ENCODE results near the gene BCL2. TPM values are rescaled to one million over a fixed set of nuclear protein-coding genes. Genes with fewer than 3 reads are reported as not detected.

BCL2 gene
- total RNA-seq, 4 donors from 2014 or later, result 10.7 to 37.3 (median 24.2) TPM

DNA sequence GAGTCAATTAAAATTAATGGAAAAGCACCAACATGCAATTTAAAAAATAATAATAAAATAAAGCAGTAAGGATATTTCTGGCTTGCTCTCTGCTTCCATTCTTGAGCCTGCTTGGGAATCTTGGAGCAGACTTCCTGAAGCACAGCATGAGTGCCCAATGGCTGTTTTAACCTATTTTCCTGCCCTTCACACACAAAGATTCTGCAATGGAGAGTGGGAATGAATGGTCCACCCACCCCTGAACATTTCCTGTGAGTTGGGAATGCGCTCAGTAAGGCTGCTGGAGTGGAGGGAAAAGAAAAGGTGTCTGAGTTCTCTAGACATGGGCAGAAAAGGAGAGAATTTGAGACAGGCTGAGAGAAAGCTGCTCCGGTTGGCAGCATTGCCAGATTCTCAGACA is 140.6 kb downstream of the BCL2 start:
- no peaks in the 10 kb centered on the region for H3K36me3 ChIP-seq
- H3K27me3 ChIP-seq, result no peaks in the 10 kb centered on the region
- peaks cover 45% of the 10 kb centered on the region for H3K4me1 ChIP-seq
- 83% methylated on average over 2 of the region's 2 CpGs for WGBS
- H3K27ac ChIP-seq, result peak overlapping the region; percentile 67
- no peak overlapping the region for H3K4me3 ChIP-seq
- no peak for DNase-seq (ENCODE audit: low spot score in 2 of 2)
- H3K9me3 ChIP-seq, result no peaks in the 10 kb centered on the region
- TF ChIP-seq POLR2AphosphoS5 (IDR thresholded peaks at IDR 0.05) (no peak), POLR2A (IDR thresholded peaks at IDR 0.05) (no peak)
- TF ChIP-seq, protein P1, sequence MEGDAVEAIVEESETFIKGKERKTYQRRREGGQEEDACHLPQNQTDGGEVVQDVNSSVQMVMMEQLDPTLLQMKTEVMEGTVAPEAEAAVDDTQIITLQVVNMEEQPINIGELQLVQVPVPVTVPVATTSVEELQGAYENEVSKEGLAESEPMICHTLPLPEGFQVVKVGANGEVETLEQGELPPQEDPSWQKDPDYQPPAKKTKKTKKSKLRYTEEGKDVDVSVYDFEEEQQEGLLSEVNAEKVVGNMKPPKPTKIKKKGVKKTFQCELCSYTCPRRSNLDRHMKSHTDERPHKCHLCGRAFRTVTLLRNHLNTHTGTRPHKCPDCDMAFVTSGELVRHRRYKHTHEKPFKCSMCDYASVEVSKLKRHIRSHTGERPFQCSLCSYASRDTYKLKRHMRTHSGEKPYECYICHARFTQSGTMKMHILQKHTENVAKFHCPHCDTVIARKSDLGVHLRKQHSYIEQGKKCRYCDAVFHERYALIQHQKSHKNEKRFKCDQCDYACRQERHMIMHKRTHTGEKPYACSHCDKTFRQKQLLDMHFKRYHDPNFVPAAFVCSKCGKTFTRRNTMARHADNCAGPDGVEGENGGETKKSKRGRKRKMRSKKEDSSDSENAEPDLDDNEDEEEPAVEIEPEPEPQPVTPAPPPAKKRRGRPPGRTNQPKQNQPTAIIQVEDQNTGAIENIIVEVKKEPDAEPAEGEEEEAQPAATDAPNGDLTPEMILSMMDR (IDR thresholded peaks at IDR 0.05), result no peak

DNA sequence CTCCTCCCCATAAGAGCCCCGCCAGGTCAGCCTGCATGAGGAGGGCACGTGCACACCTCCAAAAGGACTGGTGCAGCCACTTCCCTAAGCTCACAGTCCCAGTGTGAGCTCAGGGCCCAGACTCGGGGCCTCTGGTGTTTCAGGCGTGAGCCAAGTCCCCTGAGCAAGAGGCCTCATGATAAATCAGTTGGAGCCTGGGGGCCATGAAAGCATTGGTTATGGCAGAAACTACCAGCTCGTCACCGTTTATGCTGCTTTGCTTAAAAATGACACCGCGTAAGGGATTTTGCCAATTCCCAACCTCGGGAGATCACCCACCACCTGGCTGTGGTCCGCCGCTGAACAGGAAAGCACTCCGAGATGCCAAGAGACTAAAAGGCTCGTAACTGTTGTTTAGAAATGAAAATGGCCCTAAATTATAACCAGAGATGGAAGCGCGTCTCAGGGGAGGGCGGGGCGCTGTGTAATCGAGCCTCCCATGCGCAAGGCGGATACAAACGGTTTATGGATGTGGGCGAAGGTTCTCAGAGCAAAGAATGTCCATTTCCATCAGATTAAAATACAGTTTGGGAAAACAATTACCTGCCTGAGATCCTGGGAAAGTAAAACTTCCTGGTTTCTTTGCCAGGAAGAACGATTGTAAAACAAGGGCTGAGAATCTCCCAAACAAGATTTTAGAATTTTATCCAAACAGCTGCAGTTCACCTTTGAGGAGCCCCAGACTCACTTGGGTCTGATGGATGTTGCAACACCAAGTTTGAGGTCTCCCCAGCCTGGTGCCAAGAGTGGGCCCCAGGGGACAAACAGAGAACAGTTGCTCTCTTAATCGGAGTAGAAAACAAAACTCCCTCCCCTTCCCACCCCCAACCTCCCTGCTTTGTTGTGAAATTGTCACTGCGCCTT is 141.4 kb downstream of the BCL2 start:
- DNase-seq (ENCODE audit: low spot score in 2 of 2), result peak; percentile 86 to 88
- WGBS, result 44% methylated on average over 24 of the region's 25 CpGs
- Histone ChIP-seq H3K9me3 (no peaks in the 10 kb centered on the region), H3K36me3 (no peaks in the 10 kb centered on the region), H3K4me1 (peaks cover 45% of the 10 kb centered on the region), H3K27me3 (no peaks in the 10 kb centered on the region), H3K4me3 (peak overlapping the region; percentile 32), H3K27ac (peak overlapping the region; percentile 67)
- TF ChIP-seq POLR2A (IDR thresholded peaks at IDR 0.05) (no peak), EP300 (IDR thresholded peaks at IDR 0.05) (no peak), POLR2AphosphoS5 (IDR thresholded peaks at IDR 0.05) (no peak)
- TF ChIP-seq, protein P1 (IDR thresholded peaks at IDR 0.05), result no peak

DNA sequence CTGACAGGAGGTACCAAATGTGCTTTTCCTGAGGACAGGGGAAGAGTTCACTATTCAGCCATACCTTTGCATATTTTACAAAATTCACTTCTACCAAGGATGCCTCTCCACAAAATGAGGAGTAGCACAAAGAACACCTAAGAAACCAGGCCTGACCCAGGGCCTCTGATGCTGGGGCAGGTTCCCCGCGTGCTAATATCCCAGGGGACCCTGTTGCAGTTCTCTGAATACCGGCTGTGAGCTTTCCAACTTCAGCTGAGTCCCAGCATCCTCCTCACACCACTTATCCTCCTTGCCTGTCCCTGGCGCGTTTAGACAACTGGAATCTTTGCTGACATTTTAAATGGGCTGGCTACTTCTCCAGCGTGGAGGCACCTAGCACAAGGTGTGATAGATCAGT is 142.3 kb downstream of the BCL2 start:
- Histone ChIP-seq H3K4me1 (peaks cover 40% of the 10 kb centered on the region), H3K9me3 (no peaks in the 10 kb centered on the region), H3K27me3 (no peaks in the 10 kb centered on the region), H3K4me3 (no peak overlapping the region), H3K27ac (no peak overlapping the region), H3K36me3 (no peaks in the 10 kb centered on the region)
- TF ChIP-seq EP300 (IDR thresholded peaks at IDR 0.05) (no peak), POLR2A (IDR thresholded peaks at IDR 0.05) (no peak), POLR2AphosphoS5 (IDR thresholded peaks at IDR 0.05) (no peak)
- TF ChIP-seq, protein P1 (IDR thresholded peaks at IDR 0.05), result no peak
- WGBS, result 76% methylated on average over 6 of the region's 6 CpGs
- no peak for DNase-seq (ENCODE audit: low spot score in 2 of 2)

DNA sequence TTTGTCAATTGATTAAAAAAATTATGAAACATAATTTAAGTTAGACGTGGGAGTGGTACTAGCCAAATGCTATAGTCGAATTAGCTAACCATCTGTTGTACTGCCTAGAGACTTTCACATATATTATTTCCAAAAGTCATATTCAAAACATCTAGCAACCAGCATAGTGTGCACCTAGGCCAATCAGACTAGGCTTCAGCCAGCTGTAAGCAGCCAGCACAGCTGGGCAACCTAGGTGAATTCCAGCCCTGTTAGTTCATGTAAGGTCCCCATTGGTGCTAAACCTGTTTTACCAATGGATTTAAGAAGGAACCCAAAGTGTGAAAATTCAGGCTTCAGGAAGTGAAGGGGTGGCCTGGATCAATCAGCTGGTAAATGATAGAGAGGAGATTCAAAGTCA is 144.3 kb downstream of the BCL2 start:
- no peak for DNase-seq (ENCODE audit: low spot score in 2 of 2)
- TF ChIP-seq POLR2A (IDR thresholded peaks at IDR 0.05) (no peak), EP300 (IDR thresholded peaks at IDR 0.05) (no peak), POLR2AphosphoS5 (IDR thresholded peaks at IDR 0.05) (no peak)
- TF ChIP-seq, protein P1 (IDR thresholded peaks at IDR 0.05), result no peak
- WGBS, result 53% methylated on average over 2 of the region's 2 CpGs
- Histone ChIP-seq H3K4me3 (no peak overlapping the region), H3K27ac (no peak overlapping the region), H3K9me3 (no peaks in the 10 kb centered on the region), H3K27me3 (no peaks in the 10 kb centered on the region), H3K36me3 (no peaks in the 10 kb centered on the region), H3K4me1 (peaks cover 29% of the 10 kb centered on the region)

DNA sequence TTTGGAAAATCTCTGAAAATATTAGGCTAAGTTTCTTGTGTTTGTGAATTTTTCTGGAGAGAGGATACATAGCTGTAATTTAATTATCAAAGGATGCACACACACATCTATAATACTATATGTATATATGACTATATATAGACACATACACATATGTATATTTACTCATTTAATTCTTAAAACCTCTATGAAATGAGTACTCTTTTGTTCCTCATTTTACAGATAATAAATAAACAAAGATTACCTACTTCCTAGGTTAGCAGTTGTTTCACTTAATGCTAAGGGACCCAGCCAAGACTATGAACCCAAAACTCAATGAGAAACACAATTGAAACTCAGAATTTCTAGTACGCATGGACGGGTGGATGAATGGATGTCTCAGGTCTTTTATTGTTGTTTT is 145.6 kb downstream of the BCL2 start:
- no peak overlapping the region for H3K4me3 ChIP-seq
- H3K36me3 ChIP-seq, result no peaks in the 10 kb centered on the region
- H3K27ac ChIP-seq, result no peak overlapping the region
- no peak for DNase-seq (ENCODE audit: low spot score in 2 of 2)
- H3K4me1 ChIP-seq, result peaks cover 20% of the 10 kb centered on the region
- TF ChIP-seq EP300 (IDR thresholded peaks at IDR 0.05) (no peak), POLR2AphosphoS5 (IDR thresholded peaks at IDR 0.05) (no peak), POLR2A (IDR thresholded peaks at IDR 0.05) (no peak)
- TF ChIP-seq, protein P1 (IDR thresholded peaks at IDR 0.05), result no peak
- no peaks in the 10 kb centered on the region for H3K27me3 ChIP-seq
- 92% methylated on average over 2 of the region's 2 CpGs for WGBS
- H3K9me3 ChIP-seq, result no peaks in the 10 kb centered on the region
